Neuronal stem cell (in vitro differentiated cells): ENCODE results near the gene RFWD3.

Experiments
- DNase-seq: peaks from one replicate; pipeline ENCODE4 v3.0.0-alpha.2; 2013; ENCODE audit warnings: low spot score
- H2AFZ ChIP-seq: one replicate; pipeline ENCODE4 v1.6.1; 2013; ENCODE audit warnings: mild to moderate bottlenecking, low read length, inconsistent platforms
- H2AK5ac ChIP-seq: 2 replicates; pipeline ENCODE4 v1.6.1; 2013; ENCODE audit warnings: low read depth, mild to moderate bottlenecking, inconsistent platforms, low read length, moderate library complexity, mixed read lengths
- H2BK120ac ChIP-seq: 2 replicates; pipeline ENCODE4 v1.6.1; 2013; ENCODE audit warnings: low read depth, mild to moderate bottlenecking, inconsistent platforms, low read length, moderate library complexity, mixed read lengths
- H2BK12ac ChIP-seq: one replicate; pipeline ENCODE4 v1.6.1; 2013; ENCODE audit warnings: low read length, inconsistent platforms
- H2BK15ac ChIP-seq: 2 replicates; pipeline ENCODE4 v1.6.1; 2013; ENCODE audit warnings: mild to moderate bottlenecking, low read length, inconsistent platforms, mixed read lengths
- H2BK5ac ChIP-seq: one replicate; pipeline ENCODE4 v1.6.1; 2013; ENCODE audit warnings: inconsistent platforms, mild to moderate bottlenecking, low read length, moderate library complexity
- H3K14ac ChIP-seq: one replicate; pipeline ENCODE4 v1.6.1; 2013; ENCODE audit warnings: low read length, inconsistent platforms
- H3K18ac ChIP-seq: 2 replicates; pipeline ENCODE4 v1.6.1; 2013; ENCODE audit warnings: low read length, inconsistent platforms
- H3K23ac ChIP-seq: 2 replicates; pipeline ENCODE4 v1.6.1; 2013; ENCODE audit warnings: low read depth, mild to moderate bottlenecking, mixed read lengths, low read length, inconsistent platforms; ENCODE audit not compliant: poor library complexity
- H3K27ac ChIP-seq: replicated peaks from 3 replicates; pipeline ENCODE4 v1.5.1; 2013; ENCODE audit warnings: low read length, inconsistent platforms
- H3K27me3 ChIP-seq, 3 experiments: 2 replicates each; pipeline ENCODE4 v1.6.1; 2013; ENCODE audit warnings: low read length in 3 of 3, mild to moderate bottlenecking in 2 of 3, inconsistent platforms in 1 of 3, low read depth in 1 of 3, mixed read lengths in 1 of 3, moderate library complexity in 1 of 3; ENCODE audit not compliant: control insufficient read depth in 3 of 3, insufficient read depth in 3 of 3
- H3K36me3 ChIP-seq, 2 donors: replicated peaks in 1 of 2; 2 replicates each; pipeline ENCODE4 v1.6.1; 2013; ENCODE audit warnings: low read length in 2 of 2; ENCODE audit not compliant: control insufficient read depth in 2 of 2, insufficient read depth in 2 of 2
- H3K4ac ChIP-seq: 2 replicates; pipeline ENCODE4 v1.6.1; 2013; ENCODE audit warnings: inconsistent platforms, mild to moderate bottlenecking, low read length, moderate library complexity
- H3K4me1 ChIP-seq, 2 donors: 1 replicate in 1 of 2; 2 replicates in 1 of 2; pipeline ENCODE4 v1.6.1; 2013; ENCODE audit warnings: low read length in 2 of 2, low read depth in 1 of 2; ENCODE audit not compliant: control insufficient read depth in 2 of 2, insufficient read depth in 1 of 2
- H3K4me2 ChIP-seq: one replicate; pipeline ENCODE4 v1.6.1; 2013; ENCODE audit warnings: mild to moderate bottlenecking, low read length, inconsistent platforms; ENCODE audit not compliant: insufficient read depth, poor library complexity, severe bottlenecking
- H3K4me3 ChIP-seq, 2 donors: 2 replicates each; pipeline ENCODE4 v1.5.1; 2013; ENCODE audit warnings: low read length in 2 of 2, mild to moderate bottlenecking in 2 of 2, inconsistent platforms in 1 of 2, moderate library complexity in 1 of 2
- H3K79me1 ChIP-seq: one replicate; pipeline ENCODE4 v1.6.1; 2013; ENCODE audit warnings: low read depth, mild to moderate bottlenecking, inconsistent platforms, low read length, moderate library complexity
- H3K9ac ChIP-seq: one replicate; pipeline ENCODE4 v1.6.1; 2013; ENCODE audit warnings: mild to moderate bottlenecking, low read depth, low read length, inconsistent platforms; ENCODE audit not compliant: poor library complexity
- H3K9me3 ChIP-seq, 2 donors: replicated peaks in 1 of 2; 2 replicates each; pipeline versions ENCODE3 to v1.6.1; 2013; ENCODE audit warnings: low read length in 2 of 2, mild to moderate bottlenecking in 2 of 2, inconsistent platforms in 1 of 2, low read depth in 1 of 2, mixed read lengths in 1 of 2, moderate library complexity in 1 of 2; ENCODE audit not compliant: control insufficient read depth in 2 of 2, insufficient read depth in 1 of 2
- H4K8ac ChIP-seq: one replicate; pipeline ENCODE4 v1.6.1; 2013; ENCODE audit warnings: low read depth, mild to moderate bottlenecking, inconsistent platforms, low read length, moderate library complexity
- H4K91ac ChIP-seq: one replicate; pipeline ENCODE4 v1.6.1; 2013; ENCODE audit warnings: low read length, low read depth, mild to moderate bottlenecking, inconsistent platforms; ENCODE audit not compliant: poor library complexity
- WGBS, 2 donors: extraction: QIAGEN DNeasy Blood & Tissue Kit; methylation state at CpG; one replicate each; pipeline ENCODE4 v1.1.7; 2013; ENCODE audit warnings: missing lambda C conversion rate in 2 of 2, mixed read lengths in 1 of 2; ENCODE audit not compliant: insufficient read length in 2 of 2, insufficient replicate concordance in 1 of 2; ENCODE audit errors: extremely low coverage in 2 of 2; 5-methylcytosine and 5-hydroxymethylcytosine counted together

RFWD3 gene

DNA sequence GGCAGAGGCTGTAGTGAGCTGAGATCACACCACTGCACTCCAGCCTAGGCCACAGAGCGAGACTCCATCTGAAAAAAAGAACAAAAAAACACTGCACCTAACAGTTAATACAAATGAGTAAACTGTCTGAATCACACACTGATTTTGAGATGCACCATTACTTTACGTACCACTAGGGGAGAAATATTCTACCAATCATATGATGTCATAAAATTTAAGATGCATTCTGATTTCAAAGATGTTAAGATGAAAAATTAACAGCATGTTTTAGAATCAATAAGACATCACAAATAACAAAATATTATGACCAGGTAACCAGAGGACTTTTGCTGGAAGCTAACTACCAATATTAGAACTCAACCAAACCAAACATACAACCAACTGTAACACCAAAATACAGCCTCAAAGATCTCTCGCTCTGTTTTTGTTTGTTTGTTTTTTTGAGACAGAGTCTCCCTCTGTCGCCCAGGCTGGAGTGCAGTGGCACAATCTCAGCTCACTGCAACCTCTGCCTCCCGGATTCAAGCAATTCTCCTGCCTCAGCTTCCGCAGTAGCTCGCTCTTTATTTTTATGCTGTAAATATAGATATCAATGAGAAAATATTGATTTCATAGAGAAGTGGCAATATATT, 91.4 kb downstream of the RFWD3 start:
- Histone ChIP-seq H3K14ac (no peak overlapping the region), H3K79me1 (peaks cover 4% of the 10 kb centered on the region), H4K91ac (no peak overlapping the region), H2BK15ac (no peak overlapping the region), H3K4me2 (no peak overlapping the region), H3K36me3 (no peaks in the 10 kb centered on the region), H2BK12ac (no peak overlapping the region), H3K27me3 (no peaks in the 10 kb centered on the region), H2BK120ac (no peak overlapping the region), H2AK5ac (no peak overlapping the region), H3K18ac (no peak overlapping the region), H3K4me3 (no peak overlapping the region), H3K9me3 (no peaks in the 10 kb centered on the region), H2AFZ (no peak overlapping the region), H3K4ac (no peak overlapping the region), H3K23ac (no peak overlapping the region), H3K27ac (no peak overlapping the region), H2BK5ac (no peak overlapping the region), H3K9ac (no peak overlapping the region), H3K4me1 (peaks cover 0 to 4% of the 10 kb centered on the region in 2 donors), H4K8ac (no peak overlapping the region)
- WGBS, 2 donors, result no CpG with 5 or more reads among the region's 7 CpGs
- DNase-seq, result no peak

- no peak overlapping the region for H2BK120ac ChIP-seq
- H3K4me3 ChIP-seq, result no peak overlapping the region
- H2AFZ ChIP-seq, result no peak overlapping the region
- H2AK5ac ChIP-seq, result no peak overlapping the region
- no peak overlapping the region for H3K4me2 ChIP-seq
- no CpG with 5 or more reads among the region's 2 CpGs for WGBS, 2 donors
- no peak overlapping the region for H3K9ac ChIP-seq
- no peak overlapping the region for H2BK12ac ChIP-seq
- no peak for DNase-seq
- H4K8ac ChIP-seq, result no peak overlapping the region
- peaks cover 4% of the 10 kb centered on the region for H3K79me1 ChIP-seq
- H3K23ac ChIP-seq, result no peak overlapping the region
- H3K4ac ChIP-seq, result no peak overlapping the region
- no peak overlapping the region for H2BK15ac ChIP-seq
- no peak overlapping the region for H3K14ac ChIP-seq
- no peak overlapping the region for H2BK5ac ChIP-seq
- peaks cover 0 to 4% of the 10 kb centered on the region in 2 donors for H3K4me1 ChIP-seq
- no peak overlapping the region for H3K18ac ChIP-seq
- H3K27ac ChIP-seq, result no peak overlapping the region
- H4K91ac ChIP-seq, result no peak overlapping the region
- no peaks in the 10 kb centered on the region for H3K9me3 ChIP-seq
- no peaks in the 10 kb centered on the region for H3K36me3 ChIP-seq
- no peaks in the 10 kb centered on the region for H3K27me3 ChIP-seq
Observed at GRCh38 chr16:74574146-74574545, 92.5 kb downstream of the RFWD3 start.

- Histone ChIP-seq H3K4me2 (no peak overlapping the region), H2AFZ (no peak overlapping the region), H3K23ac (no peak overlapping the region), H3K18ac (no peak overlapping the region), H3K36me3 (no peaks in the 10 kb centered on the region), H3K9ac (peak overlapping the region; percentile 30), H3K4ac (no peak overlapping the region), H2BK5ac (no peak overlapping the region), H2BK15ac (no peak overlapping the region), H3K9me3 (no peaks in the 10 kb centered on the region), H4K8ac (no peak overlapping the region), H4K91ac (no peak overlapping the region), H2BK120ac (no peak overlapping the region), H3K27me3 (no peaks in the 10 kb centered on the region), H3K14ac (no peak overlapping the region), H3K4me3 (no peak overlapping the region), H3K4me1 (peaks cover 0 to 4% of the 10 kb centered on the region in 2 donors), H2AK5ac (no peak overlapping the region), H2BK12ac (no peak overlapping the region), H3K79me1 (peaks cover 4% of the 10 kb centered on the region), H3K27ac (no peak overlapping the region)
- DNase-seq, result no peak
- no CpG with 5 or more reads among the region's 8 CpGs for WGBS, 2 donors
Observed at GRCh38 chr16:74573622-74574021, 93.1 kb downstream of the RFWD3 start.
